Measurements from ENCODE around the gene CYP27C1.

- TF ChIP-seq CTCF (IDR thresholded peaks at IDR 0.05) (no peak), RAD21 (conservative IDR thresholded peaks at IDR 0.05 in 1 of 2, IDR thresholded peaks at IDR 0.05 in 1 of 2) (peak in 1 of 2 experiments; percentile 59; a peak in 2 of 5 replicates), USF2 (IDR thresholded peaks at IDR 0.05) (no peak), RFX5 (IDR thresholded peaks at IDR 0.05) (no peak), MAZ (IDR thresholded peaks at IDR 0.05; ENCODE audit: borderline replicate concordance, low read depth, low read length) (no peak), EP300 (IDR thresholded peaks at IDR 0.05) (no peak), ZFP36 (IDR thresholded peaks at IDR 0.05; ENCODE audit: borderline replicate concordance, partially characterized antibody) (no peak), POLR2A (IDR thresholded peaks at IDR 0.05; ENCODE audit: low read length) (no peak), CBX2 (IDR thresholded peaks at IDR 0.05; ENCODE audit: borderline replicate concordance, low read depth) (no peak), NR3C1 (IDR thresholded peaks at IDR 0.05) (no peak), TP53 (CRISPR knock-in tag; IDR thresholded peaks at IDR 0.05) (no peak), RNF2 (IDR thresholded peaks at IDR 0.05; ENCODE audit: borderline replicate concordance, low read depth) (no peak), REST (IDR thresholded peaks at IDR 0.05) (no peak)
Observed at GRCh38 chr2:127196998-127197397, 23.1 kb downstream of the CYP27C1 start.
